ENCODE results near the gene TTC7B. TPM values are rescaled to one million over a fixed set of nuclear protein-coding genes. Genes with fewer than 3 reads are reported as not detected.

Gene TTC7B
- total and polyA plus RNA-seq, 2 of the 13 experiments (the other 11 are each of a cell fraction or from before 2014, with no cell fraction given): 1.3 to 3.2 TPM

DNA sequence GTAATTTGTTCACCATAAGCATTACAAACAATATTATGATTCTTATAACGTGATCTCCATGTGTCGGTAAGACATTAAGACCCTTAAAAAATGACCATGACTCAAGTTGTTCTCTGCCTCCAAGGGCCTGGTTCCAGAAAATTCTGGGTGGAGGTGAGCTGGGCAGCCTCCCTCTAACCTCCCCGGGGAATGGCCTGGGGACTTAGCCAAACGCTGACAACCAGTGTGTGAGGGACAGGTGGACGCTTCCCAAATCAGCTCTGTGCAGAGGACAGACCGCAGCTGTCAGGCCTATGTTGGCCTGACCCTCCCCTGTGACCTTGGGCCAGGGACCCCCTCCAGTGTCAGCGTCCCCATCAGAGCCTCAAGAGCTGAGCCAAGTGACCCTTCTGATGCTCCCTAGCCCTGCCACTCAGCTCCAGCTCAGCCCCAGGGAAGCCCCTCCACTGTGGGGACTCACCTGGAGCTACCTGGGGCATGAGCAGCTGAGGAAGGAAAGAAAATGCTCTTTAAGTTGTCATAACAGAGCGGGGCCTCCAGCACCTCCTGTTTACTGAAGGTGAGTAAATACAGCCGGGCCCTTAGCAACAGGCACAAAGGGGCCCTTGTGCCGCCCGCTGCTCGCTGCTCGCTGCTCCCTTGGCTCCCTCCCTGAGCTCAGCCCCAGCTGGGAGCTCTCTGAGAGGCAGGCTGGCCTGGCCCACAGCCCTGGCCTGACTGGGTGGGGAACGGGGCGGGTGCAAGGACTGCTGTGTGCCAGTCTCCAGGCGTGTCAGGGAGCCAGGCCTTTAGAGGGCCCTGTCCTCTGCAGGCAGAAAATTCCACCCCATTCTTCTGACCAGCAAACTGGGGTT, 302.8 kb downstream of the TTC7B start (continued):
- TF ChIP-seq, protein P1, sequence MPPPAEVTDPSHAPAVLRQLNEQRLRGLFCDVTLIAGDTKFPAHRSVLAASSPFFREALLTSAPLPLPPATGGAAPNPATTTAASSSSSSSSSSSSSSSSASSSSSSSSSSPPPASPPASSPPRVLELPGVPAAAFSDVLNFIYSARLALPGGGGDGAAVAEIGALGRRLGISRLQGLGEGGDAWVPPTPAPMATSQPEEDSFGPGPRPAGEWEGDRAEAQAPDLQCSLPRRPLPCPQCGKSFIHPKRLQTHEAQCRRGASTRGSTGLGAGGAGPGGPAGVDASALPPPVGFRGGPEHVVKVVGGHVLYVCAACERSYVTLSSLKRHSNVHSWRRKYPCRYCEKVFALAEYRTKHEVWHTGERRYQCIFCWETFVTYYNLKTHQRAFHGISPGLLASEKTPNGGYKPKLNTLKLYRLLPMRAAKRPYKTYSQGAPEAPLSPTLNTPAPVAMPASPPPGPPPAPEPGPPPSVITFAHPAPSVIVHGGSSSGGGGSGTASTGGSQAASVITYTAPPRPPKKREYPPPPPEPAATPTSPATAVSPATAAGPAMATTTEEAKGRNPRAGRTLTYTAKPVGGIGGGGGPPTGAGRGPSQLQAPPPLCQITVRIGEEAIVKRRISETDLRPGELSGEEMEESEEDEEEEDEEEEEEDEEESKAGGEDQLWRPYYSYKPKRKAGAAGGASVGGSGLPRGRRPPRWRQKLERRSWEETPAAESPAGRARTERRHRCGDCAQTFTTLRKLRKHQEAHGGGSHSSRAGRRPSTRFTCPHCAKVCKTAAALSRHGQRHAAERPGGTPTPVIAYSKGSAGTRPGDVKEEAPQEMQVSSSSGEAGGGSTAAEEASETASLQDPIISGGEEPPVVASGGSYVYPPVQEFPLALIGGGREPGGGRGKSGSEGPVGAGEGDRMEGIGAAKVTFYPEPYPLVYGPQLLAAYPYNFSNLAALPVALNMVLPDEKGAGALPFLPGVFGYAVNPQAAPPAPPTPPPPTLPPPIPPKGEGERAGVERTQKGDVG (CRISPR knock-in tag; IDR thresholded peaks at IDR 0.05; ENCODE audit: borderline replicate concordance): peak; percentile 65; the same call in 1 of the 2 replicates
- TF ChIP-seq, protein P2, sequence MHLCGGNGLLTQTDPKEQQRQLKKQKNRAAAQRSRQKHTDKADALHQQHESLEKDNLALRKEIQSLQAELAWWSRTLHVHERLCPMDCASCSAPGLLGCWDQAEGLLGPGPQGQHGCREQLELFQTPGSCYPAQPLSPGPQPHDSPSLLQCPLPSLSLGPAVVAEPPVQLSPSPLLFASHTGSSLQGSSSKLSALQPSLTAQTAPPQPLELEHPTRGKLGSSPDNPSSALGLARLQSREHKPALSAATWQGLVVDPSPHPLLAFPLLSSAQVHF (CRISPR knock-in tag; IDR thresholded peaks at IDR 0.05): no peak
- TF ChIP-seq IKZF4 (CRISPR knock-in tag; IDR thresholded peaks at IDR 0.05; ENCODE audit: borderline replicate concordance, low read depth, not compliant biosample characterization) (no peak), MED8 (CRISPR knock-in tag; IDR thresholded peaks at IDR 0.05; ENCODE audit: insufficient replicate concordance) (no peak), AKAP8 (CRISPR knock-in tag; IDR thresholded peaks at IDR 0.05) (peak; percentile 51; the same call in 1 of the 2 replicates), MTF1 (CRISPR knock-in tag; IDR thresholded peaks at IDR 0.05) (no peak), ZNF20 (CRISPR knock-in tag; IDR thresholded peaks at IDR 0.05) (no peak), ZNF510 (CRISPR knock-in tag; IDR thresholded peaks at IDR 0.05; ENCODE audit: low read depth) (no peak), MAFG (CRISPR knock-in tag; IDR thresholded peaks at IDR 0.05) (no peak), ZNF431 (CRISPR knock-in tag; IDR thresholded peaks at IDR 0.05; ENCODE audit: borderline replicate concordance, low read depth) (no peak), HNRNPK (IDR thresholded peaks at IDR 0.05; ENCODE audit: low read depth, low read length, poor library complexity, severe bottlenecking) (no peak), SCMH1 (CRISPR knock-in tag; IDR thresholded peaks at IDR 0.05; ENCODE audit: borderline replicate concordance) (no peak), SP140L (CRISPR knock-in tag; IDR thresholded peaks at IDR 0.05; ENCODE audit: borderline replicate concordance) (peak; percentile 53; the same call in 1 of the 2 replicates), ZNF33A (CRISPR knock-in tag; IDR thresholded peaks at IDR 0.05; ENCODE audit: borderline replicate concordance) (no peak), ZBTB1 (CRISPR knock-in tag; IDR thresholded peaks at IDR 0.05; ENCODE audit: borderline replicate concordance) (no peak), EHMT2 (IDR thresholded peaks at IDR 0.05; ENCODE audit: borderline replicate concordance, low read depth, low read length) (no peak)
- TF ChIP-seq, protein P3, sequence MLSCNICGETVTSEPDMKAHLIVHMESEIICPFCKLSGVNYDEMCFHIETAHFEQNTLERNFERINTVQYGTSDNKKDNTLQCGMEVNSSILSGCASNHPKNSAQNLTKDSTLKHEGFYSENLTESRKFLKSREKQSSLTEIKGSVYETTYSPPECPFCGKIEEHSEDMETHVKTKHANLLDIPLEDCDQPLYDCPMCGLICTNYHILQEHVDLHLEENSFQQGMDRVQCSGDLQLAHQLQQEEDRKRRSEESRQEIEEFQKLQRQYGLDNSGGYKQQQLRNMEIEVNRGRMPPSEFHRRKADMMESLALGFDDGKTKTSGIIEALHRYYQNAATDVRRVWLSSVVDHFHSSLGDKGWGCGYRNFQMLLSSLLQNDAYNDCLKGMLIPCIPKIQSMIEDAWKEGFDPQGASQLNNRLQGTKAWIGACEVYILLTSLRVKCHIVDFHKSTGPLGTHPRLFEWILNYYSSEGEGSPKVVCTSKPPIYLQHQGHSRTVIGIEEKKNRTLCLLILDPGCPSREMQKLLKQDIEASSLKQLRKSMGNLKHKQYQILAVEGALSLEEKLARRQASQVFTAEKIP (CRISPR knock-in tag; IDR thresholded peaks at IDR 0.05; ENCODE audit: borderline replicate concordance): no peak
- TF ChIP-seq, protein P4, sequence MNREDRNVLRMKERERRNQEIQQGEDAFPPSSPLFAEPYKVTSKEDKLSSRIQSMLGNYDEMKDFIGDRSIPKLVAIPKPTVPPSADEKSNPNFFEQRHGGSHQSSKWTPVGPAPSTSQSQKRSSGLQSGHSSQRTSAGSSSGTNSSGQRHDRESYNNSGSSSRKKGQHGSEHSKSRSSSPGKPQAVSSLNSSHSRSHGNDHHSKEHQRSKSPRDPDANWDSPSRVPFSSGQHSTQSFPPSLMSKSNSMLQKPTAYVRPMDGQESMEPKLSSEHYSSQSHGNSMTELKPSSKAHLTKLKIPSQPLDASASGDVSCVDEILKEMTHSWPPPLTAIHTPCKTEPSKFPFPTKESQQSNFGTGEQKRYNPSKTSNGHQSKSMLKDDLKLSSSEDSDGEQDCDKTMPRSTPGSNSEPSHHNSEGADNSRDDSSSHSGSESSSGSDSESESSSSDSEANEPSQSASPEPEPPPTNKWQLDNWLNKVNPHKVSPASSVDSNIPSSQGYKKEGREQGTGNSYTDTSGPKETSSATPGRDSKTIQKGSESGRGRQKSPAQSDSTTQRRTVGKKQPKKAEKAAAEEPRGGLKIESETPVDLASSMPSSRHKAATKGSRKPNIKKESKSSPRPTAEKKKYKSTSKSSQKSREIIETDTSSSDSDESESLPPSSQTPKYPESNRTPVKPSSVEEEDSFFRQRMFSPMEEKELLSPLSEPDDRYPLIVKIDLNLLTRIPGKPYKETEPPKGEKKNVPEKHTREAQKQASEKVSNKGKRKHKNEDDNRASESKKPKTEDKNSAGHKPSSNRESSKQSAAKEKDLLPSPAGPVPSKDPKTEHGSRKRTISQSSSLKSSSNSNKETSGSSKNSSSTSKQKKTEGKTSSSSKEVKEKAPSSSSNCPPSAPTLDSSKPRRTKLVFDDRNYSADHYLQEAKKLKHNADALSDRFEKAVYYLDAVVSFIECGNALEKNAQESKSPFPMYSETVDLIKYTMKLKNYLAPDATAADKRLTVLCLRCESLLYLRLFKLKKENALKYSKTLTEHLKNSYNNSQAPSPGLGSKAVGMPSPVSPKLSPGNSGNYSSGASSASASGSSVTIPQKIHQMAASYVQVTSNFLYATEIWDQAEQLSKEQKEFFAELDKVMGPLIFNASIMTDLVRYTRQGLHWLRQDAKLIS (CRISPR knock-in tag; IDR thresholded peaks at IDR 0.05): no peak
